Mucosa of rectum (tissue), 2 donors: Measurements from ENCODE around the gene PDCD1.

Experiments used
- H3K27ac ChIP-seq, 2 donors: one replicate each; pipeline ENCODE4 v1.7.0; 2013; ENCODE audit warnings: inconsistent platforms in 2 of 2, low read depth in 2 of 2, low read length in 2 of 2
- H3K27me3 ChIP-seq, 2 donors: one replicate each; pipeline ENCODE4 v1.7.0; 2013; ENCODE audit warnings: low read length in 2 of 2; ENCODE audit not compliant: control insufficient read depth in 2 of 2, insufficient read depth in 2 of 2
- H3K36me3 ChIP-seq, 2 donors: one replicate each; pipeline ENCODE4 v1.7.0; 2013; ENCODE audit warnings: low read length in 2 of 2; ENCODE audit not compliant: control insufficient read depth in 2 of 2, insufficient read depth in 2 of 2
- H3K4me1 ChIP-seq, 2 donors: one replicate each; pipeline ENCODE4 v1.7.0; 2013; ENCODE audit warnings: low read length in 2 of 2, mild to moderate bottlenecking in 1 of 2; ENCODE audit not compliant: control insufficient read depth in 2 of 2, insufficient read depth in 2 of 2
- H3K4me3 ChIP-seq, 2 donors: one replicate each; pipeline ENCODE4 v1.7.0; 2013; ENCODE audit warnings: low read length in 2 of 2
- H3K9ac ChIP-seq, 2 donors: one replicate each; pipeline ENCODE4 v1.7.0; 2013; ENCODE audit warnings: low read length in 2 of 2, low read depth in 1 of 2, mild to moderate bottlenecking in 1 of 2
- H3K9me3 ChIP-seq, 2 donors: one replicate each; pipeline ENCODE4 v1.7.0; 2013; ENCODE audit warnings: low read length in 2 of 2; ENCODE audit not compliant: control insufficient read depth in 2 of 2
- donor health status: healthy.
- donor health status: Normal muscosa, but diverticular disease.

PDCD1 gene

GRCh38 chr2:241859017-241859435 lies 332 bp upstream of the PDCD1 start:
- H3K9ac ChIP-seq: peak overlapping the region in 1 of 2 donors; percentile 57
- peak overlapping the region in 1 of 2 donors; percentile 41 for H3K4me3 ChIP-seq
- H3K4me1 ChIP-seq: peaks cover 8 to 11% of the 10 kb centered on the region in 2 donors
- peak overlapping the region; percentile 61 to 70 for H3K27ac ChIP-seq
- H3K9me3 ChIP-seq: no peaks in the 10 kb centered on the region
- H3K27me3 ChIP-seq: peaks cover 3 to 9% of the 10 kb centered on the region in 2 donors
- no peaks in the 10 kb centered on the region for H3K36me3 ChIP-seq

GRCh38 chr2:241857572-241858121 lies 1.0 kb downstream of the PDCD1 start:
- Histone ChIP-seq H3K9ac (no peak overlapping the region), H3K36me3 (no peaks in the 10 kb centered on the region), H3K4me1 (peaks cover 8 to 11% of the 10 kb centered on the region in 2 donors), H3K9me3 (no peaks in the 10 kb centered on the region), H3K27ac (no peak overlapping the region), H3K4me3 (peak overlapping the region in 1 of 2 donors; percentile 26), H3K27me3 (peaks cover 0 to 9% of the 10 kb centered on the region in 2 donors)

- no peak overlapping the region for H3K9ac ChIP-seq
- H3K4me3 ChIP-seq: no peak overlapping the region
- peaks cover 0 to 9% of the 10 kb centered on the region in 2 donors for H3K27me3 ChIP-seq
- no peaks in the 10 kb centered on the region for H3K36me3 ChIP-seq
- no peaks in the 10 kb centered on the region for H3K9me3 ChIP-seq
- no peak overlapping the region for H3K27ac ChIP-seq
- H3K4me1 ChIP-seq: peaks cover 8 to 11% of the 10 kb centered on the region in 2 donors
These were observed 1.6 kb downstream of the PDCD1 start for GRCh38 chr2:241857041-241857541.

GRCh38 chr2:241855888-241856422 lies 2.7 kb downstream of the PDCD1 start:
- Histone ChIP-seq H3K27ac (no peak overlapping the region), H3K36me3 (no peaks in the 10 kb centered on the region), H3K27me3 (peaks cover 0 to 9% of the 10 kb centered on the region in 2 donors), H3K4me1 (peaks cover 8 to 11% of the 10 kb centered on the region in 2 donors), H3K9ac (no peak overlapping the region), H3K9me3 (no peaks in the 10 kb centered on the region), H3K4me3 (no peak overlapping the region)

GRCh38 chr2:241855245-241855887 lies 3.3 kb downstream of the PDCD1 start:
- Histone ChIP-seq H3K4me1 (peaks cover 8 to 9% of the 10 kb centered on the region in 2 donors), H3K27me3 (peaks cover 0 to 9% of the 10 kb centered on the region in 2 donors), H3K9ac (no peak overlapping the region), H3K27ac (no peak overlapping the region), H3K9me3 (no peaks in the 10 kb centered on the region), H3K4me3 (no peak overlapping the region), H3K36me3 (no peaks in the 10 kb centered on the region)

GRCh38 chr2:241854342-241855244 lies 4.1 kb downstream of the PDCD1 start:
- H3K9ac ChIP-seq: no peak overlapping the region
- no peak overlapping the region for H3K27ac ChIP-seq

GRCh38 chr2:241853651-241854341 lies 4.9 kb downstream of the PDCD1 start:
- Histone ChIP-seq H3K9ac (no peak overlapping the region), H3K4me3 (no peak overlapping the region), H3K27ac (no peak overlapping the region), H3K9me3 (no peaks in the 10 kb centered on the region), H3K27me3 (peaks cover 0 to 7% of the 10 kb centered on the region in 2 donors), H3K36me3 (no peaks in the 10 kb centered on the region), H3K4me1 (no peaks in the 10 kb centered on the region)

More at GRCh38 chr2:241854342-241855244, 4.1 kb downstream of the PDCD1 start:
- Histone ChIP-seq H3K9me3 (no peaks in the 10 kb centered on the region), H3K36me3 (no peaks in the 10 kb centered on the region), H3K4me1 (peaks cover 6% of the 10 kb centered on the region in 2 donors), H3K4me3 (no peak overlapping the region), H3K27me3 (peaks cover 0 to 7% of the 10 kb centered on the region in 2 donors)

GRCh38 chr2:241852981-241853631 lies 5.6 kb downstream of the PDCD1 start:
- Histone ChIP-seq H3K27me3 (peaks cover 0 to 7% of the 10 kb centered on the region in 2 donors), H3K36me3 (no peaks in the 10 kb centered on the region), H3K27ac (no peak overlapping the region), H3K9ac (no peak overlapping the region), H3K9me3 (no peaks in the 10 kb centered on the region), H3K4me1 (no peaks in the 10 kb centered on the region), H3K4me3 (no peak overlapping the region)
